Tongue (tissue), 2 donors: ENCODE measurements around the gene POLR3A. TPM values are rescaled to one million over a fixed set of nuclear protein-coding genes. Genes with fewer than 3 reads are reported as not detected.
"Not testable (repeated sequence)": the region's sequence is repeated elsewhere in the genome, so short reads cannot be mapped to it uniquely, and the experiment has no call there.

Source experiments
- DNase-seq: peaks from one replicate; pipeline ENCODE4 v3.0.0-alpha.2; 2015
- total RNA-seq: library from RNA; depleted of rRNA; stranded (reverse); fragments of >200 nt; gene quantifications from one replicate; pipeline ENCODE4 v1.2.3, GENCODE V29; 2014

Gene POLR3A
- 23.6 TPM for total RNA-seq

DNA sequence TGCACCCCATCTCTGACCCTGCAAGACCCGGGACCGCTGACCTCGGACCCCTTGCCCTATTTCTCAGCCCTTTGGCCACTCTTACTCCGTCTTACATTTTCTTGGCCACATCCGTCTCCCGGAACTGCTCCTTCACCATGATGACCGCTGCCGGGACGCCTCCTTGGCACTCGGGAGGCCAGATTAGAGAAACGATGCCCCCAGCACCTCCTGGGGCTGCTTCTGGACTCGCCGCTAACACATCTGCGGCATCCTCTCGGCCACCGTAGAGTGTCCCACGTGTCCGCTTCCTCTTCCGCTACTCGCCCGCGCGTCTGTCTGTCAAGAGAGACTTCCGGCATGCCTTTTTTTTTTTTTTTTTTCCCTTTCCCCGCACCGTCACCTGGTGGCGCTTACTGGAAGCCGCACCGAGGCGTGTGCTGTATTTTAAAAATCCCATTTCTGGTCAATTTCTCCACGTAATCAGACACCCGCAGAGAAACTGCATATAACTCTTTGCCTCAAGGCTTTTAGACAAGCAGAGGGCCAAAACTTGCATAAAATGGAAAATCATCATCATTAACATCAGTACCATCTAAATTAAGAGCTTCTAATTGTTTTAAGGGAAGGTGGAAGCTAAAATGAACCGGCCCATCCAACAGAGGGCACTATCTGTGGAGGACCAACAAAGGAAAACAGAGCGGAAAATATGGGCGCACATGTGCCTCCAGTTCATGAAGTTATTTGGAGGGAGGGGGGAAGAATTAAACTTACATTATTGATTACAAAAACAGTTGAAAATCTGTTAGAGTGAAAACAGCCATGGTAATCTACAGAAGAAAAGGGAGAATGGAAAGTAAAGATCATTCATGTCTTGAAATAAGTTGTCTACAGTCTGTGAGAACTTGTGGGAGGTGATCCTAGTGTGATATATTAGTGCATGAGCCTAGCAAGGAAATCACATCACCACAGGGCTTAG, at the start of gene POLR3A:
POLR3A (minus strand) TSS at position 247 of the 958 bp plus-strand sequence; CDS start at position 139, 108 bp downstream.
- DNase-seq = peak; percentile 99

- DNase-seq = no peak
Measured at GRCh38 chr10:78078539-78079330, 49.4 kb upstream of the POLR3A start.

DNA sequence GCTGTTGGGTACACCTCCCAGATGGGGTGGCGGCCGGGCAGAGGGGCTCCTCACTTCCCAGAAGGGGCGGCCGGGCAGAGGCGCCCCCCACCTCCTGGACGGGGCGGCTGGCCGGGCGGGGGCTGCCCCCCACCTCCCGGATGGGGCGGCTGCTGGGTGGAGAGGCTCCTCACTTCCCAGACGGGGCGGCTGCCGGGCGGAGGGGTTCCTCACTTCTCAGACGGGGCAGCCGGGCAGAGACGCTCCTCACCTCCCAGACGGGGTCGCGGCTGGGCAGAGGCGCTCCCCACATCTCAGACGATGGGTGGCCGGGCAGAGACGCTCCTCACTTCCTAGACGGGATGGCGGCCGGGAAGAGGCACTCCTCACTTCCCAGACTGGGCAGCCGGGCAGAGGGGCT, 46.5 kb upstream of the POLR3A start:
- not testable (repeated sequence) for DNase-seq

DNA sequence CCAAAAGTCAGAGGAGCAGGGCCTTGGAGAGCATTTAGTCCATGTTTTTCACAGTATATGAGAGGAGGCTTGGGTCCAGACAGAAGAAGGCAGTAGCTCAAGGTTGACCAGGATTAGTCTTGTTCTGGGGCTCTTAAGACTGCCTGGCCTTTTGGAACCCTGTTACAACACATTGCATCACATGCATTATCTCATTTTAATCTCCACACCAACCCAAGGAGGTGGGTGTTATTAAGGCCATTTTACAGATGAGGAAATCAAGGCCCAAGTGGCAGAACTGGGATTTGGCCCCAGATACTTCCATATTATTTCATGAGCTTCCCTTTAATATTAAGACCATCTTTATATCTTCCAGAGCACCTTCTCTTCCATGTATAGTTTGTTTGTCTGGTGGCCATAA, 43.2 kb upstream of the POLR3A start:
- DNase-seq = no peak

- DNase-seq = no peak
Measured at GRCh38 chr10:78071857-78072179, 42.5 kb upstream of the POLR3A start.

GRCh38 chr10:78071140-78071856, 42.0 kb upstream of the POLR3A start:
- no peak for DNase-seq

DNA sequence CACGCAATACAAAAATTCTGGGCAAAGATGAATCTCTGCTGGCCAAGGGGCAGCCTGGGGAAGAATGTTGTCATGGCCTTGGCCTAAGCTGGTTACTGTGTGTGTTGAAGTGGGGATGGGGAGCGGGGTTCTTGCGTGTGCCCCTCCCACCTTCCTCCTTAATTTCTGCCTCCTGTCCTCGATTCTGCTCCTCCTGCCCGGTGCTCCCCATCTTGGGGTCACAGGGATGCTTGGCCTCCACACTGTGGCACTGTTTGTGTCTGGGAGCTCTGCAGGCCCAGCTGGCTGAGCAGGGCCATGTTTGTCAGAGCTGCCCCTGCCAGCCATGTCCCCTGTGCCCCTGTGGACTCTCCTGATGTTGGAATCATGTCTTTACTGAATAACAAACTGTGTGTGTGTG, 41.4 kb upstream of the POLR3A start:
- no peak for DNase-seq

DNA sequence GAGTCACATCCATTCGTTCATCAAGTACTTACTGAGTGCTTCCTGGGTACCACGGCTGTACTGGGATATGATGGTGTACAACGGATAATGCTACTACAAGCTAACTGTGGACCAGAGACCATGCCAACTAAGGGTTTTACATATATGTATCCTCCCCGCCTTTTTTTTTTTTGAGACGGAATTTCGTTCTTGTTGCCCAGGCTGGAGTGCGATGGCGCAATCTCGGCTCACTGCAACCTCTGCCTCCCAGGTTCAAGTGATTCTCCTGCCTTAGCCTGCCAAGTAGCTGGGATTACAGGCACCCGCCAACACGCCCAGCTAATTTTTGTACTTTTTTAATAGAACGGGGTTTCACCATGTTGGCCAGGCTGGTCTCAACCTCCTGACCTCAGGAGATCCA, 40.7 kb upstream of the POLR3A start:
- DNase-seq = not testable (repeated sequence)

DNA sequence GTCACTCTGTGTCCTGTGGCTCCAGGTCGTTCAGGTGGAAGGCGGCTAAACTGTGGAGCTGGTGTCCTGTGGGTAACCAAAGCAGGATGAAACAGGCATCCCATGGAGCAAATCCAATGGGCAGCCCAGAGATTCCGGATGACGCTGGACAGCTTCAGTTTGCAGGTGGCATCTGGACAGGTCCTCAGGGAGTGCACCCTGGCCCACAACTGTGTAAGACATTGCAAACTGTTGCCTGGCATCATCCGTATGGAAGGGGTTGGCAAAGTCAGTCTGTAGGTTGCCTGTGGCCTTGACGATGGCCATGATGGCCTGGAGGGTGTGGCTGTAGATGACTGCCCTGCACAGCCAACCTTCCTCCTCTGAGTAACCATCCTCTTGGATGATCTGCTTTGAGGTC, 39.8 kb upstream of the POLR3A start:
- no peak for DNase-seq

DNA sequence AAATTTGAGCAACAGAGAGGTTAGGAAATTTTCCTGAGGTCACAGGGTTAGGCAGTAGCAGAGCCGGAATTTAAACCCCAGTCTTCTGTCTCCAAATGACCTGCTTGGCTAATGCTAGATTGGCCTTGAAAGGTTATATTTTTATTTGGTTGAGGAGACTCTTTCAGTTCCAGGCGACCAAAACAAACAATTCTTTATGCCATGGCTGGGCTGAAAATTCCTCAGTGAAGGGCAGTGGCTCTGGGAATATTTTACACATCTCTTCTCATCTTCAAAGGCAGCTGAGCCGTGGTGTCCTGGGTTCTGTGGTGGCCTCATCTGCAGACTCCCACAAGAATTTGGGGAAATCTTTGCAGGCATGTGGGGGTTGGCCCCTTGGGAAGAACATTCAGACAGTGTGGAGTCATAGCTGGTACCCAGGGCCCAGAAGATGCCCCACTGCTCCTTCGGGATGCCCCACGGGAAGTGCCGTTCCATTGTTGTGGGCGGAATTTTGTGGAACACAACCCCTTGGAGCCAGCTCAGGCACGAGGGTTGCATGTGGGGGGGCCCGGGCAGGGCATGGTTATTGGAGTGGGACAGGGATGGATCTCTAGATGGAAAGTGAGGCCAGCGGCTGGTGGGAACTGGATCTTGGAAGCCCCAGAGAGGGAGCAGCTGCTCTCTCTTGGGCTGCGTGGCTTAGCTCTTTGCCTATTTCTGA, 37.6 kb upstream of the POLR3A start:
- no peak for DNase-seq

DNA sequence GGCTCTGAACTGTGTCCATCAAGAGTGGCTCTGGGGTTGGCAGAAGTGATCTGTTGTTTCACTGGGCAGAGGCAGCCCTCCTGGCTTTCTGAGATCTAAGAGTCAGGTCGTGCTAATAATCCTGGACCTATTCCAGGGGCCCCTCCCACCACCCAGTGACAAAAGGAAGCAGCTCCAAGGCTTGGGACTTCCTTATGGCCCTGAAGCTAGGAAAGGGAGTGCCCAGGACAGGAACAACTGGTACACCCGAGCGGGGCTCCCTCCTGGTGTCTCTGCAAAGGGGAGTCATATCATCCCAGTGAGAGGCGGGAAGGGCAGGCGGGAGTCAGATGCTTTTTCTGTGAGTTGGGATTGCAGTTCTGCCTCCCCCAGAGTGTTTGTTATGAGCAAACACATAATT, 36.7 kb upstream of the POLR3A start:
- DNase-seq = no peak

GRCh38 chr10:78065611-78066010, 36.3 kb upstream of the POLR3A start:
- no peak for DNase-seq

- not testable (repeated sequence) for DNase-seq
Measured at GRCh38 chr10:78064919-78065318, 35.6 kb upstream of the POLR3A start.

DNA sequence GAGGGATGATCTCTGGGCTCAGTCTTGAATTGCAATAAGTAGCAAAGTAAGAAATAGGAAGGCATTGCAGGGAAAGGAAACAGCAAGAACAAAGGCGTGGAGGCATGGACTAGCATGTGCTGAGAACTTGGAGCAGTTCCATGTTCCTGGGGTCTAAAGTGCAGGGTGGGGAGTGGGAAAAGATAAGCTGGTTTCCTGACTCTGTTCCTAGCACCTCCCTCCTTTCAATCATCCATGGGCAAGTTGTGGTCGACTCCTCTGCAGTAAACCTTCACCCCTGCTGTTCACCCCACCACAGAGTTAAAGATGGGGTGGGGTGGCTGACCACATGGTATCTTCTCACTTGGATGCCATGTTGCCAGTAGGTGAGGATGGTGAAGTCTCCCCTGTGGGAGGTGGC, 33.9 kb upstream of the POLR3A start:
- no peak for DNase-seq

- DNase-seq = no peak
Measured at GRCh38 chr10:78062296-78062695, 33.0 kb upstream of the POLR3A start.

DNA sequence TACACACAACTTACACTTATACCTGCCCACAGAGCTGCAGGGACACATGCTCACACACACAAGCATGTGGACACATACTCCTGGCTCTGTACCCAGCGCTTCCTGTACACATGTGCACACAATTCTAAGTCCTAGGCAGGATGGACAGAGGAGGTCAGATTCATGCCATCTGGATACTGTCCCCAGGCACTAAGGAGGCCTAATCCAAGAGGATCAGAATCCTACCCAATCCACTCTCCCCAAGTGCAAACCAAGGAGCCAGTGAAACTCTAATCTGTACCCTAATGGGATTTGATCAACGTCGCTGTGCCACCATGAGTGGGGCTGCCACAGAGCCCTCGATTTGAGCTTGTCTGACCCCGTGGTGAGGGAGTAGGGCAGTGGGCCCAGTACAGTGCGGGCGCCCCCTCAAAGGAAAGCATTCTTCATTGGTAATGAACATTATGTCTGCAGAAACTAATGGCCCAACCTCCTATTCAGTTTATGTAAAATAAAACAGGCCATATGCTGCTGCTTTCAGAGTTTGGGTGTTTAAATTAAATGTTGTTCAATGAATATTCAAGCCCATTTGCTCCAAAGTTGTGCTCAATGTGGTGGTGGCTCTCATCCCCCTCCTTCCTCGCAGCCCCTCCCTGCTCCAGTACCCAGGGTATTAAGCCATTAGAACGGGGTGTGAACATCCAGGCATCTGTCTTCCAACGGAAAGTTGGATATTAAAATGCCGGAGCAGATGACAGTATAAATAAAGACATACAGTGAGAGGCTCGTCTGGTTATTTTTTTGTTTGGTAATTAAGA, 30.8 kb upstream of the POLR3A start:
- no peak for DNase-seq

GRCh38 chr10:78058562-78058961, 29.2 kb upstream of the POLR3A start:
- no peak for DNase-seq

GRCh38 chr10:78053211-78053868, 24.0 kb upstream of the POLR3A start:
- DNase-seq = no peak

DNA sequence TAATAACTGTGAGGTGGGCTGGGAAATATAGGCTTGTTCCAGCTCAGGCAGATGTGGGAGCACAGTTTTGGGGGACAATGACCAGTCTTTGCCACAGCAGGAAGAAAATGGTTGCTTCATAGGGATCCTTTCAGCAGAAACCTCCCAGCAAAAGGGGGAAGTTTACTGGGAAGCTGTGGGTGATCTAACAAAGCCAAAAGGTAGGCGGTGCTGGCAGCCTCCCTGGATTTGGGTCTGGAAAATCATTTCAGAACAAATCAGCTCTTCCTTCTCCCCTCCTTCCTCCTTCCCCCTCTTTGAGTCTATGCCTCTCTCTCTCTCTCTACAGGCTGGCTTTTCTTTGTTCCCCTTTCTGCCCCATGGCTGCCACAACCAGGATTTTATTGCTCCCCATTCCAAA, 20.5 kb upstream of the POLR3A start:
- no peak for DNase-seq

DNA sequence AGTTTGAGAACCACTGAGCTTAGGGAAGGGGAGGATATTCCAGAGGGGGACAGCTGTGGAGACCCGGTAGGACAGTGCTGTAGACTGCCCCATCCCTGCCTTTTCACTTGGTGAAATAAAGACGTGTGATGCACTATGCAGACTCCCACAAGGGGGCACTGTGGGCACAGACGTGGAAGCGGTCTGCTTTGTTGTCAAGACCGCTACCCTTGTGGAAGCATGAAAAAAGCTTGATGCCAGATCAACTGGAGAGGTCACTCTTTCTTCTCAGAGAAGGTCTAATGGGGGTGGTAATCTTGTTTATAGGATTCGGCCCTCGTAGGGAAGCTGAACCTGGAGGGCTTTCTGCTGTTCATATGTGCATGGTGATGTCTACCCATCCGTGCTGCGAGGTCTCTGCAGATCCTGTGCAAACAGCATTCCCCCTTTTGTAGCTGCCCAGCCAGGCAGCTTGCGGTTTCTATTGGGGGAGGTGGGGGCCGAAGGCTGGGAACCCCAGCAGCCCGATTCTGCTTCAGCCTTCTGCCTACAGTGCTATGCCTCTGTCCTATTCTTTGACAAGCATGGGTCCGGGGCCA, 18.1 kb upstream of the POLR3A start:
- peak; percentile 95 for DNase-seq
